Measurements from ENCODE around the gene CFAP73.

Gene CFAP73

GRCh38 chr12:113131556-113131955 is 18.0 kb upstream of the CFAP73 start:
- no peak overlapping the region for H3K27ac ChIP-seq
- TF ChIP-seq CTCF (conservative IDR thresholded peaks at IDR 0.05) (no peak), ZFX (IDR thresholded peaks at IDR 0.05) (no peak)

GRCh38 chr12:113133036-113133435 is 16.5 kb upstream of the CFAP73 start:
- no peak overlapping the region for H3K27ac ChIP-seq
- TF ChIP-seq CTCF (conservative IDR thresholded peaks at IDR 0.05) (no peak), ZFX (IDR thresholded peaks at IDR 0.05) (no peak)

GRCh38 chr12:113133666-113134065 is 15.9 kb upstream of the CFAP73 start:
- TF ChIP-seq ZFX (IDR thresholded peaks at IDR 0.05) = no peak
- TF ChIP-seq CTCF (conservative IDR thresholded peaks at IDR 0.05) = no peak
- no peak overlapping the region for H3K27ac ChIP-seq

GRCh38 chr12:113134071-113134470 is 15.5 kb upstream of the CFAP73 start:
- TF ChIP-seq CTCF (conservative IDR thresholded peaks at IDR 0.05) = no peak
- TF ChIP-seq ZFX (IDR thresholded peaks at IDR 0.05) = no peak
- no peak overlapping the region for H3K27ac ChIP-seq

GRCh38 chr12:113134521-113134951 is 15.0 kb upstream of the CFAP73 start:
- TF ChIP-seq ZFX (IDR thresholded peaks at IDR 0.05) (no peak), CTCF (conservative IDR thresholded peaks at IDR 0.05) (no peak)
- no peak overlapping the region for H3K27ac ChIP-seq

- no peak within 1 kb of the TSS for H3K27ac ChIP-seq
- no peak; the same call in 1 of the 2 replicates for TF ChIP-seq CTCF (conservative IDR thresholded peaks at IDR 0.05)
Observed at GRCh38 chr12:113135178-113136127, 14.1 kb upstream of the CFAP73 start, which contains the start of gene RASAL1. Gene RASAL1, minus strand, starts transcription at chr12:113135761. Its CDS starts 299 bp downstream, at chr12:113135462.
